GM18907 (cell line): ENCODE data around the gene DNAH14.
"Not testable (repeated sequence)": the region's sequence is repeated elsewhere in the genome, so short reads cannot be mapped to it uniquely, and the experiment has no call there.

Experiments
- ATAC-seq: cut with Tn5 transposase; IDR thresholded peaks from one replicate; pipeline ENCODE4 v1.9.1; 2021; ENCODE audit warnings: mild to moderate bottlenecking, moderate library complexity; ENCODE audit not compliant: unreplicated experiment

DNAH14 gene

GRCh38 chr1:224991550-224991949 is 62.1 kb downstream of the DNAH14 start:
- not testable (repeated sequence) for ATAC-seq

- ATAC-seq: no peak
Observed at GRCh38 chr1:224995602-224996001, 66.1 kb downstream of the DNAH14 start.

- no peak for ATAC-seq
Observed at GRCh38 chr1:224996266-224996665, 66.8 kb downstream of the DNAH14 start.

- ATAC-seq: no peak
Observed at GRCh38 chr1:224998185-224998584, 68.7 kb downstream of the DNAH14 start.

GRCh38 chr1:225004396-225004795 is 74.9 kb downstream of the DNAH14 start:
- no peak for ATAC-seq

DNA sequence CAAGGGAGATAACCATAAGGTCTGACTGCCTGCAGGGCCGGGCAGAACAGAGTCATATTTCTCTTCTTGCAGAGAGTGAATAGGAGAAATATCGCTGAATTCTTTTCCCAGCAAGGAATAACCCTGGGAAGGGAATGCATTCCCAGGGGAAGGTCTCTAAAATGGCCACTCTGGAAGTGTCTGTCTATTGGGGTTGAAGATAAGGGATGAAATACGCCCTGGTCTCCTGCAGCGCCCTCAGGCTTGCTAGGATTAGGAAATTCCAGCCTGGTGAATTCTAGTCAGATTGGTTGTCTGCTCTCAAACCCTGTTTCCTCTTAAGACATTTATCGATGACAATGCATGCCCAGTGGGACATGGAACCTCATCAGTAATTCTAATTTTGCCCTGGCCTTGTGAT is 76.9 kb downstream of the DNAH14 start:
- ATAC-seq: not testable (repeated sequence)

DNA sequence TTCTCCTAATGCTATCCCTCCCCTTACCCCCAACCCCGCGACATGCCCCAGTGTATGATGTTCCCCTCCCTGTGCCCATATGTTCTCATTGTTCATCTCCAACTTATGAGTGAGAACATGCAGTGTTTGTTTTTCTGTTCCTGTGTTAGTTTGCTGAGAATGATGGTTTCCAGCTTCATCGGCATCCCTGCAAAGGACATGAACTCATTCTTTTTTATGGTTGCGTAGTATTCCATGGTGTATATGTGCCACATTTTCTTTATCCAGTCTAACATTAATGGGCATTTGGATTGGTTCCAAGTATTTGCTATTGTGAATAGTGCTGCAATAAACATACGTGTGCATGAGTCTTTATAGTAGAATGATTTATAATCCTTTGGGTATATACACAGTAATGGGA is 78.6 kb downstream of the DNAH14 start:
- ATAC-seq: not testable (repeated sequence)

GRCh38 chr1:225021037-225021436 is 91.6 kb downstream of the DNAH14 start:
- no peak for ATAC-seq

GRCh38 chr1:225026701-225027100 is 97.2 kb downstream of the DNAH14 start:
- ATAC-seq: no peak

DNA sequence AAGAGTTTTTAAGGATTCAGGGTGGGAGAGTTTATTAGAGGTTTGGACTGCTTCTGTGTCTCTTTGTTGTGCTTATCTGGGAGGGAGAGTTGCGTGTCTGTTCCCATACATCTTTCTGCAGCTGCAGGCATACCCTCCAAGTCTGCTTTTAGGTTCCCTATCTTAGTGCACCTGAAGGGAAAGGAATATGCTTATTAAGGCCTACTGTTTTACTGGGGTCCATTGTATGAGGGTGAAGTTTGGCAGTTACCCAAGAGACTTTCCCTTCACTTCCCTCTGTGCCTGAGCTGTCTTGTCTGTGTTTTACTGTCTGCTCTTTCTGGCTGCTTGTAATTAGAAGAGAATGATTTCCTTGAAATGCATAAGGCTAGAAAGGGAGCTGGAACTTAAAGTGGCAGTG is 107.0 kb downstream of the DNAH14 start:
- not testable (repeated sequence) for ATAC-seq

DNA sequence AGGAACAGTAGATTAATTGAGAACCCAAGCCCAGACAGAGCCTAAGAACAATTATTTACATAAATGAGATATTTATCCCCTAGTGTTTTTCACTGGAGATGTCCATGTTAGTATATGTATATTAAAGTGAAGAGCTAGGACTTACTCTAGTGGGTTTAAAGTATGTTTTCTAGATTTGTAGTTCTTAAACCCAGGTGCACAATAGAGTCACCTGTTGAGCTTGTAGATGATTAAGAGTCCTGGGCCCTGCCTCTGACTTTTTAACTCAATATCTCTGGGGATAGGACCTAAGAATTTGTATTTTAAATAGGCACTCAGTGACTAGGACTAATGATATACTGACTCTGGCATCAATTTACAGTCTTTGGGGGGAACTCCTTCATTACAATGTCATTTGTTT is 112.8 kb downstream of the DNAH14 start:
- ATAC-seq: no peak

- ATAC-seq: no peak
Observed at GRCh38 chr1:225044258-225044657, 114.8 kb downstream of the DNAH14 start.

GRCh38 chr1:225049594-225049993 is 120.1 kb downstream of the DNAH14 start:
- no peak for ATAC-seq

- no peak for ATAC-seq
Observed at GRCh38 chr1:225063722-225064121, 134.2 kb downstream of the DNAH14 start.

- ATAC-seq: no peak
Observed at GRCh38 chr1:225070972-225071371, 141.5 kb downstream of the DNAH14 start.

DNA sequence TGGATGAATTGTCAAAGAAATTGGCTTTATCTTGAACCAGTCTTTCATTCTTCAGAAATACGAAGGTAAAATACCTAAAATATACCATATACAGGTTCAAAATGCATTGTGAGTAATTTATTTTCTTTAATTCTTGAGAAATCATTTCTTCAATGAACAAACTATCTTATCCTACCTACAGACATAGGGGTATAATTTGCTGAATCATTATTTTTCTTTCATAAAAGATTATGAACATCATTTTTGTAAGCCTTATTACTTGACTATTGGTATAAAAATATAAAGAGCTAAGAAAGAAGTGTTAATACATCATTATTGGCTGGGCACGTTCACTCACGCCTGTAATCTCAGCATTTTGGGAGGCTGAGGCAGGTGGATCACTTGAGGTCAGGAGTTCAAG is 167.7 kb downstream of the DNAH14 start:
- ATAC-seq: no peak

- ATAC-seq: no peak
Observed at GRCh38 chr1:225111000-225111399, 181.5 kb downstream of the DNAH14 start.

DNA sequence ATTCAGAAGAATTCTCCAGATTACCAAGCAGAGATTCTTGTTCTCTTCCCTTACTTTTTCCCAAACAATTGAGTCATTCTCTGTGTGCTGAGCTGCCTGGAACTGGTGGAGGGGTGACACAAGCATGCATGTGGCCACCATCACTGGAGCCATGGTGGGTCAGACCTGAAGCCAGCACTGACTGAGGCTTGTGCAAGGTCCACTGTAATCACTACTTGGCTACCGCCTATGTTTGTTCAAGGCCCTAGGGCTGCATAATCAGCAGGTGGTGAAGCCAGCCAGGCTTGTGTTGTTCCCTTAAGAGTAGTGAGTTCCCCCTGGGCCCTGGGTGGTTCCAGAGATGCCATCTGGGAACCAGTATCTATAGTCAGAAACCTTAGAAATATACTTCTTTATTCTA is 183.8 kb downstream of the DNAH14 start:
- no peak for ATAC-seq

DNA sequence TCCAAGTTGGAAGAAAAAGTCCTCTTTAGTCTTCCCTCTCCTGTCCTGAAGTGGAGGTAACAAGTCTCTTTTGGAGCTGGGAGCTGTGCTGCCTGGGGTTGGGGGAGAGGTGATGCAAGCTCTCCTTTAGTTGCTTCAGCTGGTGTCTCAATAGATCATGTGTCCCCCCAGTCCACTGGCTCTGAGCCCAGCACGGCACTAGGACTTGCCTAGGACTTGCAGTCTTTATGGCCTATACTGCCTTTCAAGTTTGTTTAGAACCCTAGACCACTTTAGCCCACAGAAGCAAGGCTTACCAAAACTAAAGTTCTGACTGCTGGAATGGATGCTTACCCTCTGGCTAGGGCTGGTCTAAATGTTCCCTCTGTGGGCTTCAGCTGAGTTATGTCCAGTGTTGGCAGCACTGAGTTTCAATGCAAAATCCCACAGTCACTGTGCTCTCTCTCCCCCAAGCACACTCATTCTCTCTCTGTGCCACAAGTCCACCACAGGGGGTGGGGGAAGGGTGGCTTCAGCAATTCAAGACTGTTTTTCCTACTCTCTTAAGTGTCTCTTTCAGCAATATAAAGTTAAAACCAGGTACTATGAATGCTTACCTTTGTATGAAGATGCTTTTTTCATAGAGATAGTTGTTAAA is 185.0 kb downstream of the DNAH14 start:
- ATAC-seq: no peak

- ATAC-seq: no peak
Observed at GRCh38 chr1:225119307-225119706, 189.8 kb downstream of the DNAH14 start.

GRCh38 chr1:225121095-225121494 is 191.6 kb downstream of the DNAH14 start:
- no peak for ATAC-seq

- ATAC-seq: no peak
Observed at GRCh38 chr1:225131869-225132268, 202.4 kb downstream of the DNAH14 start.

DNA sequence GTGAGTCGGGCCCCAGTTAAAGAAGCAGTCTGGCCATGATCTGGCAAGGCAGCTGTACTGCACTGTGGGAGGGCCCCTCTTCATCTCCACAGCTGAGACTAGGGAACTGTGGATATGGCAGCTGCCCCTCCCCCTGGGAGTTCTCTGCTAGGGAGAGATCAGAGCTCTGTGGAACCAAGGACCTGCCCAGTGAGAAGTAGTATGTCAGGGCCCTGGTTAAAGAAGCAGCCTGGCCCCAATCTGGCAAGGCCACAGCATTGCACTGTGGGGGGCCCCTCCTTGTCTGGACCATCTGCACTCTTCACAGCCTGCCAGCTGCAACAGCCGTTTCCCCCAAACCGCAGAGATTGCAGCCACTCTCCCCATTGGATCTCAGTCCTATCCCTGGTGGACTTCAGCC is 208.5 kb downstream of the DNAH14 start:
- ATAC-seq: no peak
